ENCODE results near the gene MMP14.
"Not testable (repeated sequence)": the region's sequence is repeated elsewhere in the genome, so short reads cannot be mapped to it uniquely, and the experiment has no call there.

MMP14 gene

GRCh38 chr14:22842211-22843122 is 6.1 kb downstream of the MMP14 start:
- DNase-seq (ENCODE audit: low read depth) = no peak

- no peak for DNase-seq (ENCODE audit: low read depth)
Measured at GRCh38 chr14:22843123-22843925, 6.9 kb downstream of the MMP14 start.

GRCh38 chr14:22844221-22845102 is 8.1 kb downstream of the MMP14 start:
- no peak for DNase-seq (ENCODE audit: low read depth)

- DNase-seq (ENCODE audit: low read depth) = no peak
Measured at GRCh38 chr14:22845103-22845394, 8.7 kb downstream of the MMP14 start.

GRCh38 chr14:22845821-22846625 is 9.6 kb downstream of the MMP14 start:
- no peak for DNase-seq (ENCODE audit: low read depth)

GRCh38 chr14:22846811-22847307 is 10.5 kb downstream of the MMP14 start:
- DNase-seq (ENCODE audit: low read depth) = no peak

GRCh38 chr14:22847661-22848341 is 11.4 kb downstream of the MMP14 start:
- DNase-seq (ENCODE audit: low read depth) = no peak

- DNase-seq (ENCODE audit: low read depth) = no peak
Measured at GRCh38 chr14:22848351-22849164, 12.2 kb downstream of the MMP14 start.

- no peak for DNase-seq (ENCODE audit: low read depth)
Measured at GRCh38 chr14:22849212-22849819, 12.9 kb downstream of the MMP14 start.

GRCh38 chr14:22850944-22851764 is 14.8 kb downstream of the MMP14 start:
- DNase-seq (ENCODE audit: low read depth) = no peak

- not testable (repeated sequence) for DNase-seq (ENCODE audit: low read depth)
Measured at GRCh38 chr14:22852178-22852577, 15.8 kb downstream of the MMP14 start.

GRCh38 chr14:22852599-22852939 is 16.2 kb downstream of the MMP14 start:
- no peak for DNase-seq (ENCODE audit: low read depth)

- DNase-seq (ENCODE audit: low read depth) = peak; percentile 78
Measured at GRCh38 chr14:22852940-22853767, 16.8 kb downstream of the MMP14 start.

GRCh38 chr14:22854296-22854695 is 17.9 kb downstream of the MMP14 start:
- DNase-seq (ENCODE audit: low read depth) = not testable (repeated sequence)

GRCh38 chr14:22854963-22855724 is 18.8 kb downstream of the MMP14 start:
- DNase-seq (ENCODE audit: low read depth) = no peak

GRCh38 chr14:22856428-22856827 is 20.0 kb downstream of the MMP14 start:
- no peak for DNase-seq (ENCODE audit: low read depth)

- not testable (repeated sequence) for DNase-seq (ENCODE audit: low read depth)
Measured at GRCh38 chr14:22860377-22860776, 24.0 kb downstream of the MMP14 start.
